Dendritic cell treated with granulocyte-macrophage colony-stimulating factor and Interleukin-4, amounts not matched to agents 40 ng/mL and 50 ng/mL, for 4 days (primary cell): ENCODE results near the gene STPG2.

Experiments used
- H3K27ac Mint-ChIP-seq: one replicate; pipeline ENCODE4 v1.8.0; 2022; ENCODE audit warnings: mild to moderate bottlenecking, mixed read lengths
- H3K27me3 Mint-ChIP-seq: one replicate; pipeline ENCODE4 v1.8.0; 2022; ENCODE audit warnings: mild to moderate bottlenecking, mixed read lengths
- H3K36me3 Mint-ChIP-seq: one replicate; pipeline ENCODE4 v1.8.0; 2022; ENCODE audit warnings: low read depth, mixed read lengths
- H3K4me1 Mint-ChIP-seq: one replicate; pipeline ENCODE4 v1.8.0; 2022; ENCODE audit warnings: low read depth, mixed read lengths
- H3K4me3 Mint-ChIP-seq: one replicate; pipeline ENCODE4 v1.8.0; 2022; ENCODE audit warnings: mild to moderate bottlenecking, moderate library complexity, mixed read lengths
- H3K9me3 Mint-ChIP-seq: one replicate; pipeline ENCODE4 v1.8.0; 2022; ENCODE audit warnings: mixed read lengths
- intact Hi-C: fragments of 100-400 bp; cut with micrococcal nuclease; formaldehyde crosslinking; loops from one replicate; pipeline ENCODE4 v1.15.0; 2022

STPG2 gene

DNA sequence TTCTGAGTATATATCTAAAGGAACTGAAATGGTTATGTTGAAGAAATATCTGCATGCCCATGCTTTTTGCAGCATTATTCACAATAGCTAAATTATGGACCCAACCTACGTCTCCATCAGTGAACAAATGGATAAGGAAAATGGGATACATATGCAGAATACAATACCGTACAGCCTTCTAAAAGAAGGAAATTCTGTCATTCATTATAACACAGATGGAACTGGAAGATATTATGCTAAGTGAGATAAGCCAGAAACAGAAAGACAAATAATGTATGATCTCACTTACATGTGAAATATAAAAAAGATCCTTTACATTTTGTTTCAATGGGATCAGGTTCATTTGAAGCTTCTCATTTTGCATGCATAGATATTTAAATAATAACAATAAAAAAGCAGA, 263.3 kb downstream of the STPG2 start:
- Mint-ChIP-seq H3K27ac (no peak overlapping the region), H3K4me3 (no peak overlapping the region), H3K4me1 (no peaks in the 10 kb centered on the region), H3K36me3 (no peaks in the 10 kb centered on the region), H3K27me3 (no peaks in the 10 kb centered on the region), H3K9me3 (peaks cover 62% of the 10 kb centered on the region)
- intact Hi-C loops = no loop called here

DNA sequence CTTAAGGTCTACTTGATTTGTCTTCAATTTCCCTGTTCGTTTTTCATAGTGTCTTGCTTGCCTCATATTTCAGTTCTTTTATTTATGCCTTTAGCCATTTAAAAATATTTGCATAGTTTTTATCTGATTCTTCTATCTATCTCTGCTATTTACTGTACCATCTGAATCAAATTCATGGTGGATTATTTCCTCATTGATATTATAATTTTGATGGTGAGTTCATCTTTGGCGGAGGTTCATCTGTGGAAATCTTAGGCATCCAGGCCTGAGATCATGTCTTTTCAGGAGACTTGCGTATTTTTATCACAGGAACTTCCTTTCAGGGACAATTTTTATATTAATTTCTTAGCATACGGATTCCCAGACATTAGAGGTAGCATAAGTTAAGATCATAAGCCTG, 275.2 kb downstream of the STPG2 start:
- Mint-ChIP-seq H3K36me3 (no peaks in the 10 kb centered on the region), H3K27me3 (no peaks in the 10 kb centered on the region), H3K4me3 (no peak overlapping the region), H3K27ac (no peak overlapping the region), H3K9me3 (peaks cover 31% of the 10 kb centered on the region), H3K4me1 (no peaks in the 10 kb centered on the region)
- intact Hi-C loops = no loop called here

DNA sequence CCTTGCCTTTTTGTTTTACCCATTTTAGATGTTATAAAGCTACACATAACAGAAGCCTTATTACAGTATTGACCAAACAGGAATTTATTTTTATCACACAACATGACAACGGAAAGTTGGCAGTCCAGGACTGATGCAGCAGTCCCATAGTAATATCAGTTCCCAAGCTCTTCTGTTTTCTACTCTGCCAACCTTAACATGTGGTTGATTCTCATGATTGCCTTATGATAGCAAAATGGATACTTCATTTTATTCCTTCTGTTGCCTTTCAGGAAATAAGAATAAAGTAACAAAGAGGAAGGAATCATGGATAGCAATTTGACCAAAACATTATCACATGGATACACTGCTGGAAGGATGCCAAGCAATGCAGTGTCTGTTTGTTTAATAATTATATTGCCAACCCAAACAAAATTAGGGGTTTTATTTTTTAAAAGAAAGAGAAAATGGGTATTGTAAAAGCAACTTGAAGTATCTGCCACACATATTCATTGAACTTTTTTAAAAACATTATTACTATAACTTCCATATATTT, 275.7 kb downstream of the STPG2 start:
- no peaks in the 10 kb centered on the region for H3K27me3 Mint-ChIP-seq
- H3K9me3 Mint-ChIP-seq = peaks cover 36% of the 10 kb centered on the region
- no peaks in the 10 kb centered on the region for H3K36me3 Mint-ChIP-seq
- no peak overlapping the region for H3K27ac Mint-ChIP-seq
- no peaks in the 10 kb centered on the region for H3K4me1 Mint-ChIP-seq
- no peak overlapping the region for H3K4me3 Mint-ChIP-seq
- intact Hi-C loops = no loop called here

DNA sequence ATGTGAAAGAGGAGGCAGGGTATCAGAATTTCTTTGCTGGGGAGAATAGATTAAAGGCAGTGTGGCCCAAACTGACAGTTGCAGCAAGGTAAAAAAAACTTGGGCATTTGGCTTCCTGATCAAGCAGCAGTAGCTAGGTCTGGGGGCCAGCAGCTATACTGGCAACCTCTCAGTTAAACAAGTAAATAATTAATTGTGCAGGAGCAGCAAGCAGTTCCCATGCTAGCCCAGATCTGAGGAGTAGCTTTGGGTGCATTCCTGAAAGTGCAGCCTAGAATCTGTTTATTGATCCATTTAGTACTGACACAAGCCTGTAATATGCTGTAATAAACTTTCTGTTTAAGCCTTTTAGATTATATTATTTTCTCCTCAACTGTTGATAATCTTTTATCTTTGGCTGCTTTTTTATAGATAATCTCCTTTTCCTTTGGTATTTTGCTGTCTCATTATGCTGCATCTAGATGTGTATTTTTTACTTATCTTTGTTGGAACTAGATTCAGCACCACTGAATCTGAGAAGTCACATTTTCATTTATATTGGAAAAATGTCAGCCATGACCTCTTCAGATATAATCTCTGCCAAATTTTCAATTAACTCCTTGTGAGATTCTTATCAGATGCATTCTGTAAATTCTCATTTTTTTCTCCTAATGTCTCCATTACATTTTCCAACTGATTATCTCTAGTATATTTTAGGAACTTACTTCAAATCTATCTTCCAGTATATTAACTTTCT, 276.3 kb downstream of the STPG2 start:
- no peak overlapping the region for H3K27ac Mint-ChIP-seq
- H3K4me1 Mint-ChIP-seq = no peaks in the 10 kb centered on the region
- H3K9me3 Mint-ChIP-seq = peaks cover 42% of the 10 kb centered on the region
- intact Hi-C loops = no loop called here
- no peak overlapping the region for H3K4me3 Mint-ChIP-seq
- H3K36me3 Mint-ChIP-seq = no peaks in the 10 kb centered on the region
- no peaks in the 10 kb centered on the region for H3K27me3 Mint-ChIP-seq

DNA sequence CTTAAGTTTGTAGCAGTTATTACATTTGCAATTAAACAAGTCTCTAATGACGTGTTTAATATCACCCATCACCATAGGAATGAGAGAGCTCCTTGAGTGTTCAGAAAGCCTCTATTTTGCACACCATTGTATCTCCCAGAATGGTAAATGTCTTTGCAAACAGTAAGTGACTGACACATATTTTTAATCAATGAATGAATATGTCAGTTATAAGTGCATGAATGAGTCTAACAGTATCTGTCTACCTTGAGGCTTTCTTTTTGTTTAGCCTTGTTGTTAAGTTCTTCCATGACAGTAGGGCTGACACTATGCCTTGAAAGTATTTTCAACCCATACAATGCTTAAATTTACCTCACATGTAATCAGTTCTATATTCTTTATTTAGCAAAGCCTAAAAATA, 292.2 kb downstream of the STPG2 start:
- no peak overlapping the region for H3K4me3 Mint-ChIP-seq
- H3K4me1 Mint-ChIP-seq = no peaks in the 10 kb centered on the region
- no peaks in the 10 kb centered on the region for H3K27me3 Mint-ChIP-seq
- H3K36me3 Mint-ChIP-seq = no peaks in the 10 kb centered on the region
- peaks cover 25% of the 10 kb centered on the region for H3K9me3 Mint-ChIP-seq
- intact Hi-C loops = no loop called here
- no peak overlapping the region for H3K27ac Mint-ChIP-seq

DNA sequence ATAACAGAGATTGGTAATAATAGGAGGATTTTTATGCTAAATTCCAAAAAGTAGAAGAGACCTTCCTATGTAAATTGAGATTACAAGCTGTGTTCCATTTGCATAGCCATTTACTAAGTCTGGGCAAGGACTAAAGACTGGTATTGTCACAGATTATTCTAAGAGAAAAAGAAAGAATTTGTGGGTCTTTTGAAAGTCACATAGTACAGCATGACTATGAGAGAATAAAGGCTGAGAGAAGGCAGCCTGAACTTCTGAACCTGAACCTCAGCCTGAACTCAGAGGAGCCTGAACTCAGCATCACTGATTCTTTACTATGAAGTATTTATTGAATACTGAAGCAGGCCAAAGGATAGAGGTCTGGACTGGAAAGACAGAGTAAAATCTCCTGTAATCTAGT, 297.5 kb downstream of the STPG2 start:
- Mint-ChIP-seq H3K9me3 (peaks cover 25% of the 10 kb centered on the region), H3K4me1 (no peaks in the 10 kb centered on the region), H3K36me3 (no peaks in the 10 kb centered on the region), H3K27ac (no peak overlapping the region), H3K27me3 (no peaks in the 10 kb centered on the region), H3K4me3 (no peak overlapping the region)
- intact Hi-C loops = no loop called here

DNA sequence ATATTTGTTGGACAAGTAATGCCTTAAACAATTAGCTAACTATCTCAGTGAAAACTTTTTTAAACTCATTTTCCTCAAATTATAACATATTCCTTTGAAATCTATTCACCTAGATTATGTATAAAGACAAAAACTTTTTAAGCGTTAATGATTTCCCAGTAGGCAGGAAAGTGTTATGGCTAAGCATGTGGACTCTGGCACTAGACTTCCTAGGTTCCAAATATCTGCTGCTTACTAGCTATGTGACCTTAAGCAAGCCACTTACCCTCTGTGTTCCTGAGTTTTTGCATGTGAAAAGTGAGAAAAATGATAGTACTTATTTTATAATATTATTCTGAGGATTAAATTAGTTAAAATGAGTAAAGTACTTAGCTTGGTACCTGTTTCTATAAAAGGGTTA, 301.8 kb downstream of the STPG2 start:
- H3K4me1 Mint-ChIP-seq = no peaks in the 10 kb centered on the region
- no peak overlapping the region for H3K4me3 Mint-ChIP-seq
- no peaks in the 10 kb centered on the region for H3K36me3 Mint-ChIP-seq
- no peaks in the 10 kb centered on the region for H3K27me3 Mint-ChIP-seq
- peaks cover 17% of the 10 kb centered on the region for H3K9me3 Mint-ChIP-seq
- no peak overlapping the region for H3K27ac Mint-ChIP-seq
- intact Hi-C loops = no loop called here

DNA sequence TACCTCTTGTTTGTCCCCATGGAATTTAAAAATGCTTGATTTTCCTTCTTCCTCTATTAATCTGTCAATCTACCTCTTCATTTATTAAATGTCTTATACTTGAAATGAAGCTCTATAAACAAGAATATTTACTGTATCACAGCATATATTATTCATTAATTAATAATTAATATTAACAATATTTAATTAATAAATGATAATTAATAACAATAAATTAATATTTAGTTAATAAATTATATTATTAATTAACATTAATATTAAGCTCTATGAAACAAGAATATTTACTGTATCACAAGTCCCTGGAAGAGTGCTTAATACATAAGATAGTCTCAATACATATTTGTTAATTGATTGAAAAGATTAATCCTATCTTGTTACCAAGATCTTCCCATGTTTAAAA, 306.6 kb downstream of the STPG2 start:
- no peaks in the 10 kb centered on the region for H3K27me3 Mint-ChIP-seq
- H3K4me3 Mint-ChIP-seq = no peak overlapping the region
- H3K4me1 Mint-ChIP-seq = no peaks in the 10 kb centered on the region
- H3K36me3 Mint-ChIP-seq = no peaks in the 10 kb centered on the region
- intact Hi-C loops = no loop called here
- H3K27ac Mint-ChIP-seq = no peak overlapping the region
- H3K9me3 Mint-ChIP-seq = peaks cover 31% of the 10 kb centered on the region

DNA sequence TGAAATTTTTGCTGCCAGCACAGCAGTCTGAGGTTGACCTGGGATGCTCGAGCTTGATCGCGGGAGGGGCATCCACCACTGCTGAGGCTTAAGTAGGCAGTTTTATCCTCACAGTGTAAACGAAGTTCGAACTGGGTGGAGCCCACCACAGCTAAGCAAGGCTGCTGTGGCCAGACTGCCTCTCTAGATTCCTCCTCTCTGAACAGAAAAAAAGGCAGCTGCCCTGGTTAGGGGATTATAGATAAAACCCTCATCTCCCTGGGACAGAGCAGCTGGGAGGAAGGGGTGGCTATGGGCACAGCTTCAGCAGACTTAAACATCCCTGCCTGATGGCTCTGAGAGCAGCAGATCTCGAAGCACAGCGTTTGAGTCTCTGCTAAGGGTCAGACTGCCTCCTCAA, 314.6 kb downstream of the STPG2 start:
- H3K9me3 Mint-ChIP-seq = peaks cover 59% of the 10 kb centered on the region
- H3K4me3 Mint-ChIP-seq = no peak overlapping the region
- no peak overlapping the region for H3K27ac Mint-ChIP-seq
- H3K27me3 Mint-ChIP-seq = no peaks in the 10 kb centered on the region
- no peaks in the 10 kb centered on the region for H3K36me3 Mint-ChIP-seq
- intact Hi-C loops = no loop called here
- no peaks in the 10 kb centered on the region for H3K4me1 Mint-ChIP-seq

DNA sequence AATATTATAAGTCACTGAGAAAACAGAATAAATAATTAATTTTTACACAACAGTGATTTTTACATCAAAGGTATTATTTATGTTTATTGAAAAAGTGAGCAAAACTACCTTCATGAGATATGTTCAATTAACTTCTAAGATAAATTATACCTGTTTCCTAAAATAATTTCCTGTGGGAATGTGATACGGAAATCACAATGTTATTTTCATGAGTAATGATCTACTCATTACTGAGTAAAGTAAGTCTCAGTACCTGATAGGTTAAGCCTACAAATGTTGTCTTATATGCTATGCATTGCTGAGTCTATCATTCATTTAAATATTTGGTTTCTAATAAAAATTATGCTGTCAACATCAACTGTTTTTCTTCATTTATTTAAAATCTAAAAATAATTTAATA, 324.0 kb downstream of the STPG2 start:
- Mint-ChIP-seq H3K27ac (no peak overlapping the region), H3K36me3 (no peaks in the 10 kb centered on the region), H3K4me3 (no peak overlapping the region), H3K27me3 (no peaks in the 10 kb centered on the region), H3K9me3 (peaks cover 40% of the 10 kb centered on the region), H3K4me1 (no peaks in the 10 kb centered on the region)
- intact Hi-C loops = no loop called here

DNA sequence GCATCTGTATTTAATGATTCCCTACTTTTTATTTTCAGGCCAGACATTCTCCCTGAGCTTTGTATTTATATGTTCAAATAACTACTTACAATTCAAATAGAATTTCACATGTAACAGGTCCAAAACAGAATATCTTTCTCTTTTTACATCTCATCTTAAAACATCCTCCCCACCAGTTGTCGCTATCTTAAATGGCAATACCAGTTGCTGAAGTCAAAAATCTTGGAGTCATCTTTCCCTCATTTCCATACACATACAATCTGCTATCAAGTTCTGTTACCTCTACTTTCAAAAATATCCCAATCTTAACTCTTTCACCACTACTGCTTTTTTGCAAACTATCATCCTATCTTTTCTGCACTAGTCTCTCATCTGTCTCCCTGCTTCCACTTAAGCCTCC, 330.5 kb downstream of the STPG2 start:
- Mint-ChIP-seq H3K4me1 (no peaks in the 10 kb centered on the region), H3K27me3 (no peaks in the 10 kb centered on the region), H3K4me3 (no peak overlapping the region), H3K9me3 (peaks cover 12% of the 10 kb centered on the region), H3K36me3 (no peaks in the 10 kb centered on the region), H3K27ac (no peak overlapping the region)
- intact Hi-C loops = no loop called here

DNA sequence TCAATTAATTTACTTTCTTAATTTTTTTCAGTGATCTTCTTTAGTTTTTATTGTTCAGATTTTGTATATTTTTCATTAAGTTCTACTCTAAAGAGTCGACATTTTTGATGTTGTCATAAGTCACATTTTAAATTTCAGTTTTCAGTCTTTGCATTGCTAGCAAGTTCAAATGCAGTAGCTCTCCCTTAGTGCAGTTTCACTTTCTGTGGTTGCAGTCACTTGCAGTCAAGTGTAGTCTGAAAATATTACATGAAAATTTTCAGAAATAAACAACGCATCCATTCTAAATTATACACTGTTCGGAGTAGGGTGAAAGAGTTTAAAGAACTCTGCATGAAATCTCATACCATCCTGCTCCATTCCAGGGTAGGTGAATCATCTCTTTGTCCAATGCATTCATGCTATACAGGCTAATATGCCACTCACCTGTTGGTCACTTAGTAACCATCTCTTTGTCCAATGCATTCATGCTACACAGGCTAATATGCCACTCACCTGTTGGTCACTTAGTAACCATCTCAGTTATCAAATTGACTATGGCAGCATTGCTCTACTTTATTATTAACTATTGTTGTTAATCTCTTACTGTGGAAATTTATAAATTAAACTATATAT, 356.9 kb downstream of the STPG2 start:
- H3K27ac Mint-ChIP-seq = no peak overlapping the region
- no peak overlapping the region for H3K4me3 Mint-ChIP-seq
- no peaks in the 10 kb centered on the region for H3K36me3 Mint-ChIP-seq
- peaks cover 19% of the 10 kb centered on the region for H3K9me3 Mint-ChIP-seq
- no peaks in the 10 kb centered on the region for H3K27me3 Mint-ChIP-seq
- H3K4me1 Mint-ChIP-seq = no peaks in the 10 kb centered on the region
- intact Hi-C loops = no loop called here

DNA sequence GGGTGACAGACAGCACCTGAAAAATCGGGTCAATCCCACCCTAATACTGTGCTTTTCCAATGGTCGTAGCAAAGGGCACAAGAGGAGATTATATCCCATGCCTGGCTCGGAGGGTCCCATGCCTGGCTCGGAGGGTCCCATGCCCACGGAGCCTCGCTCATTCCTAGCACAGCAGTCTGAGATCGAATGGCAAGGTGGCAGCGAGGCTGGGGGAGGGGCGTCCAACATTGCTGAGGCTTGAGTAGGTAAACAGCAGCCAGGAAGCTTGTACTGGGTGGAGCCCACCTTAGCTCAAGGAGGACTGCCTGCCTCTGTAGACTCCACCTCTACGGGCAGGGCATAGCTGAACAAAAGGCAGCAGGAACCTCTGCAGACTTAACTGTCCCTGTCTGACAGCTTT, 365.1 kb downstream of the STPG2 start:
- no peak overlapping the region for H3K4me3 Mint-ChIP-seq
- no peak overlapping the region for H3K27ac Mint-ChIP-seq
- no peaks in the 10 kb centered on the region for H3K36me3 Mint-ChIP-seq
- peaks cover 46% of the 10 kb centered on the region for H3K9me3 Mint-ChIP-seq
- intact Hi-C loops = no loop called here
- H3K27me3 Mint-ChIP-seq = no peaks in the 10 kb centered on the region
- H3K4me1 Mint-ChIP-seq = no peaks in the 10 kb centered on the region

DNA sequence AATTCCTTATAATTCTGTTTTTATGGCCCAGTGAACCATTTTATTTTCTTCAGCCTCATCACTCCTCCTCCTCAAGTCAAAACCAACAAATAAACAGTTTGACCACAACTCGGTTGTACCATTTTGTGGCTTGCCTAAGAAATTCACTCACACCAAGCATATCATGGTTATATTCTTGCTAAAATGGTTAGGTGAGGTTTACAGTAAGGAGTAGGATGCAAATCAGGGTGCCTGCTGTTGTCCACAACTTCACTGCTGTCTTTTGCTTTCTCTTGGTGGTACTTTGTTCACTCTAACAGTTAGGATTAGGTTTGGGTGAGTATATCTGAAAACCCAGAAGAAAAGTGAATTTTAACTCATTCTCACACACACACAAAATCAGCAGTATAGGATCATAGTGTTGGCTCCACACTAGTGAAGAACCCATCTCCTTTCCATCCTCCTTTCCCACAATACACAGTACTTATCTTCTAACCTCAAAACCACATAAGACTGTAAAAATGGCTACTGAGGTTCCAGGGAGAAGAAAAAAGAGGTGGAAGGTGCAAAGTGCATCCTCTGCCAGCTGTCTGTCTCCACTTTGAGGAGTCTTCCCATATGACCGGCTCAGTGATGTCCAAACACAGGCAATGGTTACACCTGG, 368.8 kb downstream of the STPG2 start:
- Mint-ChIP-seq H3K27me3 (no peaks in the 10 kb centered on the region), H3K4me3 (no peak overlapping the region), H3K36me3 (no peaks in the 10 kb centered on the region), H3K9me3 (peaks cover 39% of the 10 kb centered on the region), H3K4me1 (no peaks in the 10 kb centered on the region), H3K27ac (no peak overlapping the region)
- intact Hi-C loops = no loop called here
